K562 (cell line): Measurements from ENCODE around the gene UBA52. TPM values are rescaled to one million over a fixed set of nuclear protein-coding genes. Genes with fewer than 3 reads are reported as not detected.

ENCODE experiments used
- BDP1 ChIP-seq: IDR thresholded peaks from 3 replicates; pipeline ENCODE4 v1.6.1; 2011; ENCODE audit not compliant: insufficient read length, insufficient read depth
- FOXJ2 ChIP-seq: fragments of 200-800 bp; sonication (Bioruptor generic); IDR thresholded peaks from 2 replicates; pipeline ENCODE4 v1.6.1; 2016; ENCODE audit warnings: missing genetic modification characterization, missing compliant biosample characterization
- HDAC3 ChIP-seq: fragments of 450-650 bp; IDR thresholded peaks from 2 replicates; pipeline ENCODE4 v1.6.1; 2018; ENCODE audit warnings: borderline replicate concordance, mild to moderate bottlenecking, moderate library complexity; ENCODE audit not compliant: partially characterized antibody
- HINFP ChIP-seq: fragments of 450-650 bp; conservative IDR thresholded peaks from 2 replicates; pipeline ENCODE4 v1.6.1; 2016; ENCODE audit warnings: missing genetic modification characterization, low read depth, mild to moderate bottlenecking, control low read depth, missing compliant biosample characterization
- HOXB6 ChIP-seq: fragments of 250-450 bp; sonication (Bioruptor Pico); IDR thresholded peaks from 2 replicates; pipeline ENCODE4 v1.5.1; 2022; ENCODE audit warnings: mild to moderate bottlenecking, borderline replicate concordance
- KAT7 ChIP-seq: sonication (generic); formaldehyde crosslinking; IDR thresholded peaks from 2 replicates; pipeline ENCODE4 v1.8.0; 2022; ENCODE audit warnings: missing genetic modification reagents, mild to moderate bottlenecking, borderline replicate concordance
- KDM2B ChIP-seq: fragments of 250-450 bp; sonication (Bioruptor Pico); IDR thresholded peaks from 2 replicates; pipeline ENCODE4 v1.8.0; 2021; ENCODE audit warnings: mild to moderate bottlenecking, moderate library complexity
- NONO ChIP-seq, 2 experiments: fragments of 200-400 bp in 1 of 2; fragments of 450-650 bp in 1 of 2; formaldehyde crosslinking in 1 of 2; IDR thresholded peaks; 2 replicates each; pipeline ENCODE4 v1.6.1; 2017; ENCODE audit warnings: low read depth in 2 of 2, mild to moderate bottlenecking in 2 of 2, moderate library complexity in 2 of 2, low read length in 1 of 2
- RAD51 ChIP-seq: fragments of 450-650 bp; IDR thresholded peaks from 2 replicates; pipeline ENCODE4 v1.7.1; 2016; ENCODE audit warnings: low read depth, mild to moderate bottlenecking, borderline replicate concordance
- RBFOX2 ChIP-seq: fragments of 200-400 bp; formaldehyde crosslinking; IDR thresholded peaks from 2 replicates; pipeline ENCODE4 v1.6.1; 2017; ENCODE audit warnings: low read depth, mild to moderate bottlenecking, low read length, moderate library complexity
- YY1 ChIP-seq, 3 experiments: IDR thresholded peaks; 2 replicates each; pipeline ENCODE4 v1.6.1; 2011; ENCODE audit warnings: low read length in 2 of 3, mild to moderate bottlenecking in 2 of 3, moderate library complexity in 2 of 3, borderline replicate concordance in 1 of 3, control low read depth in 1 of 3, low read depth in 1 of 3; ENCODE audit not compliant: insufficient read depth in 3 of 3, insufficient replicate concordance in 2 of 3, control insufficient read depth in 1 of 3, insufficient read length in 1 of 3; ENCODE audit errors: extremely low read depth in 1 of 3
- polyA plus RNA-seq, 8 experiments: library from polyadenylated mRNA; depleted of rRNA in 4 of 8; stranded (reverse) in 5 of 8; unstranded in 3 of 8; fragments of >200 nt; fragmentation: Nextera tagmentation in 2 of 8; fragmentation: Illumina TruSeq in 1 of 8; extraction: Ambion mirVana in 2 of 8; extraction: Trizol in 1 of 8; gene quantifications; 2 replicates each; pipeline versions ENCODE4 v1.2.1 to v1.2.3, GENCODE V29; 2011 to 2014; ENCODE audit warnings: inconsistent platforms in 1 of 8, missing spikeins in 1 of 8
- total RNA-seq, 7 experiments: library from RNA; depleted of rRNA in 6 of 7; stranded (reverse); fragments of >200 nt in 6 of 7; fragmentation: Illumina TruSeq in 2 of 7; extraction: Trizol in 2 of 7; gene quantifications; 2 replicates each; pipeline versions ENCODE4 v1.2.1 to v1.2.3, GENCODE V29; 2011 to 2021; ENCODE audit warnings: low replicate concordance in 1 of 7
- TF ChIP-seq, protein P1 (sequence below): fragments of 250-450 bp; sonication (Bioruptor Pico); IDR thresholded peaks from 2 replicates; pipeline ENCODE4 v1.4.0; 2020; ENCODE audit warnings: mild to moderate bottlenecking, moderate library complexity
- TF ChIP-seq, protein P2 (sequence below): sonication (generic); formaldehyde crosslinking; IDR thresholded peaks from 2 replicates; pipeline ENCODE4 v1.8.1; 2023; ENCODE audit warnings: missing genetic modification reagents, mild to moderate bottlenecking, borderline replicate concordance
- TF ChIP-seq, protein P3 (sequence below): fragments of 150-350 bp; IDR thresholded peaks from 2 replicates; pipeline ENCODE4 v1.6.1; 2014; ENCODE audit warnings: low read depth, mild to moderate bottlenecking, low read length, borderline replicate concordance

UBA52 gene
- total and polyA plus RNA-seq, 9 of the 15 experiments (the other 6 are each of a cell fraction or from before 2014, with no cell fraction given) = 1,110 to 2,751 (median 1,733) TPM

- TF ChIP-seq, protein P1, sequence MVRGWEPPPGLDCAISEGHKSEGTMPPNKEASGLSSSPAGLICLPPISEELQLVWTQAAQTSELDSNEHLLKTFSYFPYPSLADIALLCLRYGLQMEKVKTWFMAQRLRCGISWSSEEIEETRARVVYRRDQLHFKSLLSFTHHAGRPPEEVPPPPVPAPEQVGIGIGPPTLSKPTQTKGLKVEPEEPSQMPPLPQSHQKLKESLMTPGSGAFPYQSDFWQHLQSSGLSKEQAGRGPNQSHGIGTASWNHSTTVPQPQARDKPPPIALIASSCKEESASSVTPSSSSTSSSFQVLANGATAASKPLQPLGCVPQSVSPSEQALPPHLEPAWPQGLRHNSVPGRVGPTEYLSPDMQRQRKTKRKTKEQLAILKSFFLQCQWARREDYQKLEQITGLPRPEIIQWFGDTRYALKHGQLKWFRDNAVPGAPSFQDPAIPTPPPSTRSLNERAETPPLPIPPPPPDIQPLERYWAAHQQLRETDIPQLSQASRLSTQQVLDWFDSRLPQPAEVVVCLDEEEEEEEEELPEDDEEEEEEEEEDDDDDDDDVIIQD (CRISPR knock-in tag) = no peak
- no peak for TF ChIP-seq YY1 (IDR thresholded peaks at IDR 0.05; ENCODE audit: borderline replicate concordance in 1 of 3, control insufficient read depth in 1 of 3, extremely low read depth in 1 of 3, insufficient read depth in 3 of 3, insufficient read length in 1 of 3, insufficient replicate concordance in 2 of 3, low read depth in 1 of 3, low read length in 2 of 3)
- TF ChIP-seq, protein P2, sequence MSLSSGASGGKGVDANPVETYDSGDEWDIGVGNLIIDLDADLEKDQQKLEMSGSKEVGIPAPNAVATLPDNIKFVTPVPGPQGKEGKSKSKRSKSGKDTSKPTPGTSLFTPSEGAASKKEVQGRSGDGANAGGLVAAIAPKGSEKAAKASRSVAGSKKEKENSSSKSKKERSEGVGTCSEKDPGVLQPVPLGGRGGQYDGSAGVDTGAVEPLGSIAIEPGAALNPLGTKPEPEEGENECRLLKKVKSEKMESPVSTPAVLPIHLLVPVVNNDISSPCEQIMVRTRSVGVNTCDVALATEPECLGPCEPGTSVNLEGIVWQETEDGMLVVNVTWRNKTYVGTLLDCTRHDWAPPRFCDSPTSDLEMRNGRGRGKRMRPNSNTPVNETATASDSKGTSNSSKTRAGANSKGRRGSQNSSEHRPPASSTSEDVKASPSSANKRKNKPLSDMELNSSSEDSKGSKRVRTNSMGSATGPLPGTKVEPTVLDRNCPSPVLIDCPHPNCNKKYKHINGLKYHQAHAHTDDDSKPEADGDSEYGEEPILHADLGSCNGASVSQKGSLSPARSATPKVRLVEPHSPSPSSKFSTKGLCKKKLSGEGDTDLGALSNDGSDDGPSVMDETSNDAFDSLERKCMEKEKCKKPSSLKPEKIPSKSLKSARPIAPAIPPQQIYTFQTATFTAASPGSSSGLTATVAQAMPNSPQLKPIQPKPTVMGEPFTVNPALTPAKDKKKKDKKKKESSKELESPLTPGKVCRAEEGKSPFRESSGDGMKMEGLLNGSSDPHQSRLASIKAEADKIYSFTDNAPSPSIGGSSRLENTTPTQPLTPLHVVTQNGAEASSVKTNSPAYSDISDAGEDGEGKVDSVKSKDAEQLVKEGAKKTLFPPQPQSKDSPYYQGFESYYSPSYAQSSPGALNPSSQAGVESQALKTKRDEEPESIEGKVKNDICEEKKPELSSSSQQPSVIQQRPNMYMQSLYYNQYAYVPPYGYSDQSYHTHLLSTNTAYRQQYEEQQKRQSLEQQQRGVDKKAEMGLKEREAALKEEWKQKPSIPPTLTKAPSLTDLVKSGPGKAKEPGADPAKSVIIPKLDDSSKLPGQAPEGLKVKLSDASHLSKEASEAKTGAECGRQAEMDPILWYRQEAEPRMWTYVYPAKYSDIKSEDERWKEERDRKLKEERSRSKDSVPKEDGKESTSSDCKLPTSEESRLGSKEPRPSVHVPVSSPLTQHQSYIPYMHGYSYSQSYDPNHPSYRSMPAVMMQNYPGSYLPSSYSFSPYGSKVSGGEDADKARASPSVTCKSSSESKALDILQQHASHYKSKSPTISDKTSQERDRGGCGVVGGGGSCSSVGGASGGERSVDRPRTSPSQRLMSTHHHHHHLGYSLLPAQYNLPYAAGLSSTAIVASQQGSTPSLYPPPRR = no peak
- TF ChIP-seq, protein P3, sequence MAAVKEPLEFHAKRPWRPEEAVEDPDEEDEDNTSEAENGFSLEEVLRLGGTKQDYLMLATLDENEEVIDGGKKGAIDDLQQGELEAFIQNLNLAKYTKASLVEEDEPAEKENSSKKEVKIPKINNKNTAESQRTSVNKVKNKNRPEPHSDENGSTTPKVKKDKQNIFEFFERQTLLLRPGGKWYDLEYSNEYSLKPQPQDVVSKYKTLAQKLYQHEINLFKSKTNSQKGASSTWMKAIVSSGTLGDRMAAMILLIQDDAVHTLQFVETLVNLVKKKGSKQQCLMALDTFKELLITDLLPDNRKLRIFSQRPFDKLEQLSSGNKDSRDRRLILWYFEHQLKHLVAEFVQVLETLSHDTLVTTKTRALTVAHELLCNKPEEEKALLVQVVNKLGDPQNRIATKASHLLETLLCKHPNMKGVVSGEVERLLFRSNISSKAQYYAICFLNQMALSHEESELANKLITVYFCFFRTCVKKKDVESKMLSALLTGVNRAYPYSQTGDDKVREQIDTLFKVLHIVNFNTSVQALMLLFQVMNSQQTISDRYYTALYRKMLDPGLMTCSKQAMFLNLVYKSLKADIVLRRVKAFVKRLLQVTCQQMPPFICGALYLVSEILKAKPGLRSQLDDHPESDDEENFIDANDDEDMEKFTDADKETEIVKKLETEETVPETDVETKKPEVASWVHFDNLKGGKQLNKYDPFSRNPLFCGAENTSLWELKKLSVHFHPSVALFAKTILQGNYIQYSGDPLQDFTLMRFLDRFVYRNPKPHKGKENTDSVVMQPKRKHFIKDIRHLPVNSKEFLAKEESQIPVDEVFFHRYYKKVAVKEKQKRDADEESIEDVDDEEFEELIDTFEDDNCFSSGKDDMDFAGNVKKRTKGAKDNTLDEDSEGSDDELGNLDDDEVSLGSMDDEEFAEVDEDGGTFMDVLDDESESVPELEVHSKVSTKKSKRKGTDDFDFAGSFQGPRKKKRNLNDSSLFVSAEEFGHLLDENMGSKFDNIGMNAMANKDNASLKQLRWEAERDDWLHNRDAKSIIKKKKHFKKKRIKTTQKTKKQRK = no peak
- TF ChIP-seq NONO (IDR thresholded peaks at IDR 0.05; ENCODE audit: low read depth in 2 of 2, low read length in 1 of 2) = no peak
- TF ChIP-seq HOXB6 (CRISPR knock-in tag) = no peak
- no peak for TF ChIP-seq BDP1
- no peak for TF ChIP-seq KDM2B (CRISPR knock-in tag)
- no peak for TF ChIP-seq HDAC3
- TF ChIP-seq RBFOX2 = no peak
- no peak for TF ChIP-seq RAD51
- TF ChIP-seq FOXJ2 (tag) = no peak
- 0 out of 2 replicates have a peak, but pooled peaks have one; percentile 67 for TF ChIP-seq KAT7
- TF ChIP-seq HINFP (tag) = peak; percentile 46; the same call in 1 of the 2 replicates
Measured at GRCh38 chr19:18587962-18588610, 16.4 kb downstream of the UBA52 start (continued).
